AG04449 (cell line): ENCODE measurements around the gene TAGLN.

ENCODE experiments used
- CTCF ChIA-PET: fragments of 350-600 bp; formaldehyde crosslinking; extraction: SDS; loops from one replicate; lab custom pipeline; 2021; ENCODE audit warnings: antibody characterized with exemption; lab: Yijun Ruan, JAX
- POLR2A ChIA-PET: fragments of 400-600, 350-600 bp; formaldehyde crosslinking; extraction: SDS; loops from one replicate; lab custom pipeline; 2020; ENCODE audit warnings: antibody characterized with exemption, inconsistent platforms; lab: Yijun Ruan, JAX
- DNase-seq: peaks from one replicate; pipeline ENCODE4 v3.0.0-alpha.2; 2010; ENCODE audit warnings: low read depth, low spot score
- H3K4me3 ChIP-seq: 2 replicates; pipeline ENCODE4 v1.5.1; 2011; ENCODE audit warnings: low read depth, mild to moderate bottlenecking, control low read depth, low read length
- TF ChIP-seq, protein P1 (sequence below): IDR thresholded peaks from one replicate; pipeline ENCODE4 v1.5.1; 2011; ENCODE audit warnings: mild to moderate bottlenecking, moderate library complexity, low read length, control low read depth, inconsistent platforms; ENCODE audit not compliant: insufficient read depth; ENCODE audit errors: missing control alignments

The TAGLN gene

DNA sequence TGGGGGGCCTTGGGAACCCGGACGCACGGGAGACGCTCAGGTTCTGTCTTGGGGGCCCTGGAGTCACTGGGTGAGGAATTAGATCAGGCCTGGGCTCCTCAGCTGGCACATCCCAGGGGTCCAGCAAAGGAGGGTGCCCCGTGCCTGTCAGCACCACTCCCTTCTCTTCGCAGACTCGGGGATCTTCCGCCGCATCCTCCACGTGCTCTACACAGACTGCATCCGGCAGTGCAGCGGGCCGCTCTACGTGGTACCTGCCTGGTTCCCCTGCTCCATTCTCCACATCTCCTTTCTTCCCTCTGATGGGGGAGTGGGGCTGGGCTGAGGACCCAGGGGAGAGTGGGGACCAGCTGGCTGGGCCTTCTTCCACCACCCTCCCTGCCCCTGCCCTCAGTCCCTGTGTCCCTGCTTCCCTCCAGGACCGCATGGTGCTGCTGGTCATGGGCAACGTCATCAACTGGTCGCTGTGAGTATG lies 6.7 kb upstream of the TAGLN start:
- ChIA-PET POLR2A (no interaction called here), CTCF (interaction anchor here (11.5 kb wide), 1 partner anchor 11 kb away, joined by 133 read pairs; the partner anchor contains the start of gene SIDT2)
- TF ChIP-seq, protein P1, sequence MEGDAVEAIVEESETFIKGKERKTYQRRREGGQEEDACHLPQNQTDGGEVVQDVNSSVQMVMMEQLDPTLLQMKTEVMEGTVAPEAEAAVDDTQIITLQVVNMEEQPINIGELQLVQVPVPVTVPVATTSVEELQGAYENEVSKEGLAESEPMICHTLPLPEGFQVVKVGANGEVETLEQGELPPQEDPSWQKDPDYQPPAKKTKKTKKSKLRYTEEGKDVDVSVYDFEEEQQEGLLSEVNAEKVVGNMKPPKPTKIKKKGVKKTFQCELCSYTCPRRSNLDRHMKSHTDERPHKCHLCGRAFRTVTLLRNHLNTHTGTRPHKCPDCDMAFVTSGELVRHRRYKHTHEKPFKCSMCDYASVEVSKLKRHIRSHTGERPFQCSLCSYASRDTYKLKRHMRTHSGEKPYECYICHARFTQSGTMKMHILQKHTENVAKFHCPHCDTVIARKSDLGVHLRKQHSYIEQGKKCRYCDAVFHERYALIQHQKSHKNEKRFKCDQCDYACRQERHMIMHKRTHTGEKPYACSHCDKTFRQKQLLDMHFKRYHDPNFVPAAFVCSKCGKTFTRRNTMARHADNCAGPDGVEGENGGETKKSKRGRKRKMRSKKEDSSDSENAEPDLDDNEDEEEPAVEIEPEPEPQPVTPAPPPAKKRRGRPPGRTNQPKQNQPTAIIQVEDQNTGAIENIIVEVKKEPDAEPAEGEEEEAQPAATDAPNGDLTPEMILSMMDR: no peak
- DNase-seq: no peak
- no peak overlapping the region for H3K4me3 ChIP-seq

DNA sequence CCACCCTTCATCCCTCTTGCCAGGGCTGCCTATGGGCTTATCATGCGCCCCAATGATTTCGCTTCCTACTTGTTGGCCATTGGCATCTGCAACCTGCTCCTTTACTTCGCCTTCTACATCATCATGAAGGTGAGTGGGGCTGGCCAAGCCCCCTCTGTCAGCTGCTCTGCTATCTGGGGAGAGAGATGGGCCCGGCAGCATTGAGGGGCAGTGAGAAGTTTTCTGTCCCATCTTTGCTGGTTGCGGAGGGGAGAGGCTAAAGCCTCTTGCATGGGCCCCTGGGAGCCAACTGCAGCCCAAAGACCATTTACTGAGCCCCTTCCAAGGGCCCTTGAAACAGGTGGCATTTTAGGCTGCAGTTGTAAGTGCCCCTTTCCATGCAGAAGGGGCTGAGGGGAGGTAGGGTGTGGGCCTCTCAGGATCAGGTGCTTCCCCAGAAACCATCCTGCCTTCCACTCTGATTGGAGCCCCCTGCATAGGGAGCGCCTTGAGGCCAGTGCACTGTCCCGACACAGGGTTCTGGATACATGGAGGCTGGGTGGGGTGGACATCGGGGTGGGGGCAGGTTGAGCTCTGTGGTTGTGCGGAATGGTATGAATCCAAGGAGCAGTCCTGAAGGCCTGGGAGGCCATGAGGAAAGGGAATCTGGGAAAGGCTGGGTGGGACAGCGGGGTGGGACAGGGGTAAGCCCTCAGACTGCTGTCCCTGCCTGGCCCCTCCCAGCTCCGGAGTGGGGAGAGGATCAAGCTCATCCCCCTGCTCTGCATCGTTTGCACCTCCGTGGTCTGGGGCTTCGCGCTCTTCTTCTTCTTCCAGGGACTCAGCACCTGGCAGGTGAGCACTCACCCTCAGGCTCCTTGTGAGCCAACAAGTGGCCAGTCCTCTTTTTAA lies 5.8 kb upstream of the TAGLN start:
- CTCF ChIA-PET: interaction anchor here (0.6 to 11.5 kb wide), 2 partner anchors 12 to 279 kb away, joined by 3 to 133 read pairs; partner anchors contain the start of gene SIDT2

DNA sequence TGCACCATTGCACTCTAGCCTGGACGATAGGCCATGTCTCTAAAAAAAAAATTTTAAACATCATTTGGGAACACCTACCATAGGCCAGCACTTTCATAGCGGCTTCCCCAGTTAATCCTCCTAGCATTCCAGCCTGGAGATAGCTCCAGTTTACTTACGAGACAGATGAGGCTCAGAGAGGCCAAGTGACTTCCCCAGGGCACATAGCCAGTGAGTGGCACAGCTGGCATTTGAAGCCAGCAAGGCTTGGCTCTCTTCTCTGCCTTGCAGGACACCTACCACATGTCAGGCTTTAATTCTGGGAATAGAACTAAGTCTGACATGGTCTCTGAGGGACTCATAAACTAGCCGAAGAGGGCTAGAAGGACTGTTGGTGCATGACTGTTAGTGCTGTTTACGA lies 4.9 kb upstream of the TAGLN start:
- DNase-seq: no peak
- ChIA-PET CTCF (interaction anchor here (11.5 kb wide), 1 partner anchor 13 kb away, joined by 133 read pairs; the partner anchor contains the start of gene SIDT2), POLR2A (interaction anchor here (11.2 kb wide), 1 partner anchor 15 kb away, joined by 76 read pairs; the partner anchor contains the start of gene SIDT2)
- TF ChIP-seq, protein P1: no peak
- no peak overlapping the region for H3K4me3 ChIP-seq

More for the DNA sequence above, 5.8 kb upstream of the TAGLN start:
- DNase-seq: no peak
- TF ChIP-seq, protein P1: no peak
- POLR2A ChIA-PET: interaction anchor here (11.2 kb wide), 1 partner anchor 14 kb away, joined by 76 read pairs; the partner anchor contains the start of gene SIDT2
- H3K4me3 ChIP-seq: no peak overlapping the region

DNA sequence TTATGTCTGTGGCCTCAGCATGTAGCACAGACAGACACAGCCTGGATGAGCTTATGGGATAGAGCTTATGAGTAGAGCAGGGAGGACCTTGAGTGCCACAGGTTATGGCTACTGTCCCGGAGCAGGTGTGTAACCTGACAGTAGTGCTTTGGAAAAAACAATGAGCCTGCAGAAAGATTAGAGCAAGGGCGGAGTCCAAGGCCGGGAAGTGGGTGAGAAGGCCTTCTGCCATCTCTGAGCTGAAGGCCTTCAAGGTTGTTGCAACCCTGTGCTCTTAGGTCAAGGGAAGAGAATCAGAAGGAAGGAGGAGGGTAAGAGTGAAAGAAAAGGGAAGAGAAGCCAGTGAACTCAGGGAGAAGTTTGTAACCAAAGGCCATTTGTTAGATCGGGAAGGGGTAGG lies 3.9 kb upstream of the TAGLN start:
- POLR2A ChIA-PET: interaction anchor here (0.6 to 11.2 kb wide), 3 partner anchors 10 to 17 kb away, joined by 3 to 76 read pairs (median 4); partner anchors contain the start of gene SIDT2
- no peak for DNase-seq
- H3K4me3 ChIP-seq: no peak overlapping the region
- CTCF ChIA-PET: interaction anchor here (1.1 to 11.5 kb wide), 2 partner anchors 14 to 32 kb away, joined by 3 to 133 read pairs; partner anchors contain the start of gene SIDT2
- TF ChIP-seq, protein P1: no peak

DNA sequence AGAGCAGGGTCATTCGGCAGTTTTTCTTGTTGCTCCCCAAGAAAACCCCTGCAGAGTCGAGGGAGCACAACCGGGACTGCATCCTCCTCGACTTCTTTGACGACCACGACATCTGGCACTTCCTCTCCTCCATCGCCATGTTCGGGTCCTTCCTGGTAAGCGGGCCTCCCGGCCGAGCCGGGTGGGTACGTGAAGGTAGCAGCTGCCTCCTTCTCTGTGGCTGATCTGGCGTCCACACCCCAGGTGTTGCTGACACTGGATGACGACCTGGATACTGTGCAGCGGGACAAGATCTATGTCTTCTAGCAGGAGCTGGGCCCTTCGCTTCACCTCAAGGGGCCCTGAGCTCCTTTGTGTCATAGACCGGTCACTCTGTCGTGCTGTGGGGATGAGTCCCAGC lies 3.4 kb upstream of the TAGLN start:
- POLR2A ChIA-PET: interaction anchor here (0.6 to 11.2 kb wide), 3 partner anchors 9 to 17 kb away, joined by 3 to 76 read pairs (median 4); partner anchors contain the start of gene SIDT2
- DNase-seq: no peak
- no peak overlapping the region for H3K4me3 ChIP-seq
- CTCF ChIA-PET: interaction anchor here (1.1 to 11.5 kb wide), 2 partner anchors 15 to 31 kb away, joined by 3 to 133 read pairs; partner anchors contain the start of gene SIDT2
- TF ChIP-seq, protein P1: no peak
